Measurements from ENCODE around the gene KDM4C.

DNA sequence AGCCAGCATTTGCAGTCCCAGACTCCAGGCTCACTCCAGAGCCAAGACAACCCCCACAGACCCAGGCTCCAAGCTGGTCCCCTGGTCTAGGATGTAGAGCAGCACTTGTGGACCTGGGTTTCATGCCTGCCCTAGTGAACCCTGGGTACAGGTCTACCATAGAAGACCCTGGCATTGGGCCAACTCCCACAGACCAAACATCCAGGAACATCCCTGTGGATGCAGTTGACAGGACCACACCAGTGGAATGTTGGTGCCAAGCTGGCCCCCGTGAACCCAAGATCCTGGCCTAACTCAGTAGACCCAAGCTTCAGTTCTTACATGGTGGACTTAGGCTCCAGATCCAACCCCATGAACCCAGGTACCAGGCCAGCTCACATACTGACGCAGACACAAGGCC, 250.6 kb downstream of the KDM4C start:
- no peak for TF ChIP-seq EP300 (IDR thresholded peaks at IDR 0.05; ENCODE audit: low read depth)
- TF ChIP-seq, protein P1, sequence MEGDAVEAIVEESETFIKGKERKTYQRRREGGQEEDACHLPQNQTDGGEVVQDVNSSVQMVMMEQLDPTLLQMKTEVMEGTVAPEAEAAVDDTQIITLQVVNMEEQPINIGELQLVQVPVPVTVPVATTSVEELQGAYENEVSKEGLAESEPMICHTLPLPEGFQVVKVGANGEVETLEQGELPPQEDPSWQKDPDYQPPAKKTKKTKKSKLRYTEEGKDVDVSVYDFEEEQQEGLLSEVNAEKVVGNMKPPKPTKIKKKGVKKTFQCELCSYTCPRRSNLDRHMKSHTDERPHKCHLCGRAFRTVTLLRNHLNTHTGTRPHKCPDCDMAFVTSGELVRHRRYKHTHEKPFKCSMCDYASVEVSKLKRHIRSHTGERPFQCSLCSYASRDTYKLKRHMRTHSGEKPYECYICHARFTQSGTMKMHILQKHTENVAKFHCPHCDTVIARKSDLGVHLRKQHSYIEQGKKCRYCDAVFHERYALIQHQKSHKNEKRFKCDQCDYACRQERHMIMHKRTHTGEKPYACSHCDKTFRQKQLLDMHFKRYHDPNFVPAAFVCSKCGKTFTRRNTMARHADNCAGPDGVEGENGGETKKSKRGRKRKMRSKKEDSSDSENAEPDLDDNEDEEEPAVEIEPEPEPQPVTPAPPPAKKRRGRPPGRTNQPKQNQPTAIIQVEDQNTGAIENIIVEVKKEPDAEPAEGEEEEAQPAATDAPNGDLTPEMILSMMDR (IDR thresholded peaks at IDR 0.05): no peak
